ENCODE results near the gene MBD3L4.
"Not testable (repeated sequence)": the region's sequence is repeated elsewhere in the genome, so short reads cannot be mapped to it uniquely, and the experiment has no call there.

Gene MBD3L4

GRCh38 chr19:7072541-7072940, 32.6 kb upstream of the MBD3L4 start:
- H3K4me1 Mint-ChIP-seq: peaks cover 9% of the 10 kb centered on the region
- no peak for TF ChIP-seq CTCF (IDR thresholded peaks at IDR 0.05; ENCODE audit: unreplicated experiment in 3 of 3)
- peak overlapping the region; percentile 78 to 86 (median 85) for H3K4me3 Mint-ChIP-seq
- no peak overlapping the region for H3K27ac Mint-ChIP-seq
- peaks cover 5% of the 10 kb centered on the region for H3K27me3 Mint-ChIP-seq (ENCODE audit: low read depth)
- peaks cover 32% of the 10 kb centered on the region for H3K9me3 Mint-ChIP-seq
- peaks cover 77% of the 10 kb centered on the region for H3K36me3 Mint-ChIP-seq (ENCODE audit: low read depth)

GRCh38 chr19:7069904-7070226, 29.9 kb upstream of the MBD3L4 start:
- Mint-ChIP-seq H3K9me3 (peaks cover 17% of the 10 kb centered on the region), H3K4me1 (peaks cover 9% of the 10 kb centered on the region), H3K27ac (peak overlapping the region in 2 of 3 experiments; percentile 58 to 63), H3K27me3 (ENCODE audit: low read depth) (peaks cover 5% of the 10 kb centered on the region), H3K4me3 (peak overlapping the region; percentile 98 to 99 (median 99)), H3K36me3 (ENCODE audit: low read depth) (peaks cover 51% of the 10 kb centered on the region)
- no peak for TF ChIP-seq CTCF (IDR thresholded peaks at IDR 0.05; ENCODE audit: unreplicated experiment in 3 of 3)

- peaks cover 9% of the 10 kb centered on the region for H3K4me1 Mint-ChIP-seq
- TF ChIP-seq CTCF (IDR thresholded peaks at IDR 0.05; ENCODE audit: unreplicated experiment in 3 of 3): no peak
- peaks cover 5% of the 10 kb centered on the region for H3K27me3 Mint-ChIP-seq (ENCODE audit: low read depth)
- H3K4me3 Mint-ChIP-seq: peak within 1 kb of the TSS; percentile 98 to 99 (median 99)
- H3K9me3 Mint-ChIP-seq: peaks cover 15% of the 10 kb centered on the region
- peaks cover 45% of the 10 kb centered on the region for H3K36me3 Mint-ChIP-seq (ENCODE audit: low read depth)
- peak within 1 kb of the TSS; percentile 58 to 88 (median 63) for H3K27ac Mint-ChIP-seq
Measured at GRCh38 chr19:7069042-7069903, 29.3 kb upstream of the MBD3L4 start, which contains the start of gene ZNF557. Gene ZNF557 (plus strand): TSS chr19:7069703. CDS start chr19:7075075, 5,372 bp downstream.

DNA sequence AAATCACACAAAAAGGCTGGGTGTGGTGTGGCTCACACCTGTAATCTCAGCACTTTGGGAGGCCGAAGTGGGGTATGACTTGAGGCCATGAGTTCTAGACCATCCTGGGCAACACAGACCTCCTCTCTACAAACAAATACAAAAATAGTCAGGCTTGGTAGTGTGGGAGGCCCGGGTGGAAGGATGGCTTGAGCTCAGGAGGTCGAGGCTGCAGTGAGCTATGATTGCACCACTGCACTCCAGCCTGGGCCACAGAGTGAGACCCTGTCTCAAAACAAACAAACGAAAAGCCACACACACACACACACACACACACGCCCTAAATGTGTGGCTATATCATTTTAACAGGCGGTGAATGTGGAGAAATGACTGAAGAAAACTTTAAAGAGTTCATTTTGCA, 28.6 kb upstream of the MBD3L4 start:
- H3K36me3 Mint-ChIP-seq (ENCODE audit: low read depth): peaks cover 38% of the 10 kb centered on the region
- peaks cover 9% of the 10 kb centered on the region for H3K4me1 Mint-ChIP-seq
- H3K4me3 Mint-ChIP-seq: peak overlapping the region; percentile 98 to 99 (median 99)
- H3K27ac Mint-ChIP-seq: peak overlapping the region; percentile 58 to 88 (median 63)
- peaks cover 13% of the 10 kb centered on the region for H3K9me3 Mint-ChIP-seq
- H3K27me3 Mint-ChIP-seq (ENCODE audit: low read depth): peaks cover 5% of the 10 kb centered on the region
- no peak for TF ChIP-seq CTCF (IDR thresholded peaks at IDR 0.05; ENCODE audit: unreplicated experiment in 3 of 3)

DNA sequence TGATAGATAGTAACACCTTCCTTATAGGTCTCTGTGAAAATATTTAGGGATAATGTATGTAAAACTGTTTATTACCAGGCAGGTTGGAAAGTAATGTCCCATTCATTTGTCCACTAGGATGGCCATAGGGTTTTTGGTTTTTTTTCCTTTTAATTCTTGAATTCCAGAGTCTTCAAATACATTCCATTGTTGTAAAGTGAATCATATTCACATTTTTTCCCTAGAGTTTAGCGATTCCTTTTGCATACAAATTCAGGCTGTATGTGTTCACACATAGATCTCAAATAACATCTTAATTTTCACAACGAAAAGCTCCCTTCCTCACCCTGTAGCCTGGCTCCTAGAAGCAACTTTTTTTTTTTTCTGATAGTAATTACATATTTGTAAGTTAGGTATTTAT, 27.7 kb upstream of the MBD3L4 start:
- Mint-ChIP-seq H3K27ac (no peak overlapping the region), H3K9me3 (peaks cover 12% of the 10 kb centered on the region), H3K36me3 (ENCODE audit: low read depth) (peaks cover 31% of the 10 kb centered on the region), H3K4me1 (peaks cover 9% of the 10 kb centered on the region), H3K4me3 (peak overlapping the region in 2 of 3 experiments; percentile 41 to 99), H3K27me3 (ENCODE audit: low read depth) (peaks cover 5% of the 10 kb centered on the region)
- TF ChIP-seq CTCF (IDR thresholded peaks at IDR 0.05; ENCODE audit: unreplicated experiment in 3 of 3): no peak

GRCh38 chr19:7067122-7067521, 27.1 kb upstream of the MBD3L4 start:
- not testable (repeated sequence) for H3K4me1 Mint-ChIP-seq; H3K4me3 Mint-ChIP-seq; H3K9me3 Mint-ChIP-seq; H3K27me3 Mint-ChIP-seq (ENCODE audit: low read depth); H3K27ac Mint-ChIP-seq
- peaks cover 25% of the 10 kb centered on the region for H3K36me3 Mint-ChIP-seq (ENCODE audit: low read depth)

All from nephron (organoid).